Measurements from ENCODE around the gene CCDC80. TPM values are rescaled to one million over a fixed set of nuclear protein-coding genes. Genes with fewer than 3 reads are reported as not detected.
A peak's percentile ranks its signal among the peaks of the same experiment; 100 is the strongest.

The CCDC80 gene
- total RNA-seq, 5 donors from 2014 or later (not counting 1 experiment from before 2014, with no cell fraction given): 0.55 to 0.66 (median 0.56) TPM; not detected in 2

DNA sequence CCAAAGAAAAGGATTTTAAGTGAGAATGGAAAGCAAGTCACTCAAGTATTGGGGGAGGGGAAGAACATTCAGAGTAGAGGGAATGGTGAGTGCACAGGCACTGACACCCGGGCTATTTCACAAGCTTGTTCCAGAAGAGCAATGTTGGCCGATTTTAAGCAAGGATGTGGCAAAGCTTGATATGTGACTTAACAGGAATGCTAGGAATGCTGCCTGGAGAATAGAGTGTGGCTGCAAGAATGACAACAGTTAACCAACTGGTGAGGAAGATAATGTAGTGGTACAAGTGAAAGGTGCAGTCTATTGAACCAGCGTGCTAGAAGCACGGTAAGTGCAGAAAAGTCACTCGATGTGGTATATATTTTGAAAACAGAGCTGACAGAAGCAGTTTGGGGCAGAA, 6.2 kb upstream of the CCDC80 start:
- H3K27me3 Mint-ChIP-seq: peaks cover 0 to 3% of the 10 kb centered on the region in 2 donors
- no peak overlapping the region for H3K4me3 ChIP-seq (ENCODE audit: control insufficient read depth in 1 of 2, extremely low read depth in 1 of 2, low read length in 1 of 2)
- no peak overlapping the region for H3K4me3 Mint-ChIP-seq
- no peak for ATAC-seq (replicated peaks in 1 of 4)
- DNase-seq: no peak
- WGBS (ENCODE audit: insufficient coverage): 100% methylated on average over 4 of the region's 5 CpGs
- no peaks in the 10 kb centered on the region for H3K36me3 Mint-ChIP-seq
- ChIA-PET CTCF (interaction anchor here (0.5 to 1.4 kb wide), 2 partner anchors 641 to 642 kb away, joined by 3 to 5 read pairs; no protein-coding TSS in a partner anchor), POLR2A (no interaction called here)
- peaks cover 2 to 16% of the 10 kb centered on the region in 2 experiments for H3K4me1 ChIP-seq (ENCODE audit: control insufficient read depth in 1 of 2, extremely low read depth in 1 of 2, insufficient read depth in 2 of 2, low read length in 2 of 2)
- peaks cover 13 to 27% (median 14%) of the 10 kb centered on the region in 3 donors for H3K4me1 Mint-ChIP-seq
- no peak overlapping the region for H3K27ac ChIP-seq (ENCODE audit: low read length)
- no peak overlapping the region for H3K27ac Mint-ChIP-seq
- H3K27me3 ChIP-seq (replicated peaks in 1 of 2; ENCODE audit: control insufficient read depth in 2 of 2, extremely low read depth in 1 of 2, insufficient read depth in 2 of 2, low read length in 1 of 2): no peaks in the 10 kb centered on the region
- no peaks in the 10 kb centered on the region for H3K36me3 ChIP-seq (ENCODE audit: control insufficient read depth in 2 of 2, extremely low read depth in 1 of 2, insufficient read depth in 1 of 2, low read length in 1 of 2)
- no peaks in the 10 kb centered on the region for H3K9me3 ChIP-seq
- no peaks in the 10 kb centered on the region for H3K9me3 Mint-ChIP-seq

DNA sequence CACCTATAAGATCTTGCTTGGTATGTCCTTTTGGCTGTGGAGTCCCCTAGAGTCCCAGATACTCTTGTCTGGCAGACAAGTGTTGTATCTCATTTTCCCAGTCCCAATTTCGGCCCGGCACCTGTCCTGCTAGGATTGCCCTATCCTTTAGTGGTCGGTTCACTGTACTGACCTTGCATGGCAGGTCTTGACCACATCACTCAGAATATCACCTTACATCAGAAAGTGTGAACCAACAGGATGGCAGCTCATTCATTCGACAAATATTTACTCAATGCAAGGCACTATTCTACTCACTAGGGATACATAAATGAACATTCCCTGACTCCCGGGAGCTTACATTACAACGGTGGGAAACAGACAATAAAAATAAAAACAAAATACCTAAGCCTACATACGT, 5.7 kb upstream of the CCDC80 start:
- Mint-ChIP-seq H3K36me3 (no peaks in the 10 kb centered on the region), H3K4me1 (peaks cover 13 to 27% (median 14%) of the 10 kb centered on the region in 3 donors), H3K4me3 (no peak overlapping the region), H3K27me3 (peaks cover 0 to 5% of the 10 kb centered on the region in 2 donors), H3K27ac (no peak overlapping the region), H3K9me3 (no peaks in the 10 kb centered on the region)
- Histone ChIP-seq H3K9me3 (no peaks in the 10 kb centered on the region), H3K27me3 (replicated peaks in 1 of 2; ENCODE audit: control insufficient read depth in 2 of 2, extremely low read depth in 1 of 2, insufficient read depth in 2 of 2, low read length in 1 of 2) (peaks cover 0 to 5% of the 10 kb centered on the region in 2 experiments), H3K4me1 (ENCODE audit: control insufficient read depth in 1 of 2, extremely low read depth in 1 of 2, insufficient read depth in 2 of 2, low read length in 2 of 2) (peaks cover 2 to 16% of the 10 kb centered on the region in 2 experiments), H3K27ac (ENCODE audit: low read length) (no peak overlapping the region), H3K36me3 (ENCODE audit: control insufficient read depth in 2 of 2, extremely low read depth in 1 of 2, insufficient read depth in 1 of 2, low read length in 1 of 2) (no peaks in the 10 kb centered on the region), H3K4me3 (ENCODE audit: control insufficient read depth in 1 of 2, extremely low read depth in 1 of 2, low read length in 1 of 2) (no peak overlapping the region)
- ChIA-PET POLR2A (no interaction called here), CTCF (interaction anchor here in 1 of 2 donors (0.6 kb wide), 1 partner anchor 113 kb away, joined by 3 read pairs; no protein-coding TSS in a partner anchor)
- no peak for DNase-seq
- ATAC-seq (replicated peaks in 1 of 4): no peak
- 91% methylated on average over 4 of the region's 7 CpGs for WGBS (ENCODE audit: insufficient coverage)

DNA sequence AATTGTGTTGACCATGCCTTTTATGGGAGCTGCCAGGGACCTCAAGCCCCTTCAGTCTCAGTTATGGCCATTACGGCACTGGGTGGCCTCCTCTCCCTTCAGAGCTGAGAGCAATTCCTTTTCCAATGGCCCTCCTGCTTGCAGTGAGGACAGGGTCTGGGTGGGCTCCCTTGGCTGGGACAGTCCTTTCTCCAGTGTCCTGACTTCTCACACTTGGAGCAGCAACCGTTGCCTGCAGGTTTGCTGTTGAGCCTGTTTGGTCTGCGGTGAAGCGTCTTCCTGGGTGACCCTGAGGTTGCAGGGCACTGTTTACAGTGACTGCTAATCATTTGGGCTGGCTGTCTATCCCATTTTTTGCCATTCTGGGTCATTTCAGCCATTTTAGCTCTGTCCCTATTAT, 3.5 kb upstream of the CCDC80 start:
- Histone ChIP-seq H3K4me1 (ENCODE audit: control insufficient read depth in 1 of 2, extremely low read depth in 1 of 2, insufficient read depth in 2 of 2, low read length in 2 of 2) (peaks cover 2 to 16% of the 10 kb centered on the region in 2 experiments), H3K27me3 (replicated peaks in 1 of 2; ENCODE audit: control insufficient read depth in 2 of 2, extremely low read depth in 1 of 2, insufficient read depth in 2 of 2, low read length in 1 of 2) (peaks cover 0 to 9% of the 10 kb centered on the region in 2 experiments), H3K4me3 (ENCODE audit: control insufficient read depth in 1 of 2, extremely low read depth in 1 of 2, low read length in 1 of 2) (no peak overlapping the region), H3K36me3 (ENCODE audit: control insufficient read depth in 2 of 2, extremely low read depth in 1 of 2, insufficient read depth in 1 of 2, low read length in 1 of 2) (no peaks in the 10 kb centered on the region), H3K27ac (ENCODE audit: low read length) (no peak overlapping the region), H3K9me3 (no peaks in the 10 kb centered on the region)
- POLR2A ChIA-PET: no interaction called here
- Mint-ChIP-seq H3K4me3 (no peak overlapping the region), H3K27me3 (peaks cover 0 to 5% of the 10 kb centered on the region in 2 donors), H3K4me1 (peaks cover 13 to 24% (median 14%) of the 10 kb centered on the region in 3 donors), H3K27ac (no peak overlapping the region), H3K36me3 (no peaks in the 10 kb centered on the region), H3K9me3 (no peaks in the 10 kb centered on the region)
- ATAC-seq (replicated peaks in 1 of 4): no peak
- CTCF ChIA-PET: interaction anchor here (0.5 to 2.2 kb wide), 9 partner anchors 9 to 644 kb away, joined by 3 to 9 read pairs (median 5); no protein-coding TSS in a partner anchor
- no peak for DNase-seq
- 92% methylated on average over 4 of the region's 4 CpGs for WGBS (ENCODE audit: insufficient coverage)

DNA sequence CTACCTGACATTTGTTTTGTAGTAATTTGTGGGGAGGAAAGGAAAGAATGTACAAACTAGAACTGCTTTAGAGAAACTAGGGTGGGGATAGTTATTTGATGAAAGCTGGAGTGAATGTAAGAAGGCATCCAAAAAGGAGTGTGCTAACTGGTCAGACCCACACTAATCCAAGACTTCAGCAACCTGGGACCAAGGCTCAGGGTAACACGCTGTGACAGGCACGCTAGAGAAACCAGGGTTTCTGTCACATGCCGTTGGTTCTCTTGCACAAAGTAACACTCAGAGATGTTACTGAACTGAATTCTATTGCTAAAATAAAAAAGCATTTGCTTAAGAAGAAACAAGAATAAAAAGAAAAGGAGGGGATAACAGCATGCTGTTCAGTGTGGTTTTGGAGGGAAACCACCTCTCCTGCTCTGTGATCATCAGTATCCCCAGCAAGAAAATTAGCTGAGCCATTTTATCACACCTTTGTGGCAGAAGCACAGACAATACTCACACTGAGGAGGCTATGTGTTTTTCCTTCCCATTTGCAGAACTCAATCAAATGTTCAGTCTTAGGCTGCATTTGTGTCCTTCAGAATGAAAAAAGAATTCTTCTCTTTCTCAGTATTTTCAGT, 2.8 kb upstream of the CCDC80 start:
- 31% methylated on average over 2 of the region's 3 CpGs for WGBS (ENCODE audit: insufficient coverage)

DNA sequence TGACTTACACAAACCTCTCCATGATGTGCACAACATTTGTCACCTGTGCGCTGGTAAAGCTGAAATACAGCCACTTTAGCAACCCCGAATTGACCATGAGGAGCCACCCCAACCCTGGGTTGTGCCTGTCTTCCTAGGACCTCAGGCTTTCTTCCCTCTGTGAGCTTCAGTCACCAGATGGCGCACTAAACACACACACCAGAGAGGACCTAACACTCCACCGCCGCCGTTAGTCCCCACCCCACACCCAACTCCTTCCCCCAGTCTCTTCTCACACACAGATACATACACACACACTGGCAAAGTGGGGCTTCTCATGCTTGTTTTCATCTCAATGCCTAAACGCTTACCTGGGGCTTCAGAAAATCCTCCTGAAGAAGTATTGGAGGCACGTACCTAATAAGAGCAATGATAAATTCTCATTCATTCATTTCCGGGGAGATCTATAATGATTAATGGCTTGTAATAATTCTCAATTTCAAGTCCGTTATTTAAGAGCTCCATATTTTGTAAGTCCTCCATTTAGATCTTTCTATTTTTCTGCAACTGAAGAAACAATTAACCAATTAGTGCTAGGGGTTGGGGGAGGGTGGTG, 2.1 kb upstream of the CCDC80 start:
- Mint-ChIP-seq H3K36me3 (no peaks in the 10 kb centered on the region), H3K27me3 (peaks cover 0 to 5% of the 10 kb centered on the region in 2 donors), H3K9me3 (no peaks in the 10 kb centered on the region), H3K4me3 (peak overlapping the region; percentile 44 to 72 (median 66)), H3K27ac (peak overlapping the region in 1 of 2 donors; percentile 44), H3K4me1 (peaks cover 13 to 19% (median 14%) of the 10 kb centered on the region in 3 donors)
- ATAC-seq (replicated peaks in 1 of 4): peak; percentile 92 to 100 (median 97)
- no peaks in the 10 kb centered on the region for H3K9me3 ChIP-seq
- ChIA-PET POLR2A (interaction anchor here in 1 of 2 donors (1.1 kb wide), 1 partner anchor 646 kb away, joined by 3 read pairs; no protein-coding TSS in a partner anchor), CTCF (interaction anchor here (0.5 to 3.1 kb wide), 41 partner anchors 9 to 934 kb away, joined by 3 to 49 read pairs (median 4); partner anchors contain the start of gene CD200R1 (in 2 of the 2))
- no peak overlapping the region for H3K27ac ChIP-seq (ENCODE audit: low read length)
- 2% methylated on average over 7 of the region's 10 CpGs for WGBS (ENCODE audit: insufficient coverage)
- peaks cover 0 to 16% of the 10 kb centered on the region in 2 experiments for H3K27me3 ChIP-seq (replicated peaks in 1 of 2; ENCODE audit: control insufficient read depth in 2 of 2, extremely low read depth in 1 of 2, insufficient read depth in 2 of 2, low read length in 1 of 2)
- no peaks in the 10 kb centered on the region for H3K36me3 ChIP-seq (ENCODE audit: control insufficient read depth in 2 of 2, extremely low read depth in 1 of 2, insufficient read depth in 1 of 2, low read length in 1 of 2)
- peak; percentile 57 to 89 (median 74) for DNase-seq
- peak overlapping the region in 1 of 2 donors; percentile 28 for H3K4me3 ChIP-seq (ENCODE audit: control insufficient read depth in 1 of 2, extremely low read depth in 1 of 2, low read length in 1 of 2)
- peaks cover 2 to 16% of the 10 kb centered on the region in 2 experiments for H3K4me1 ChIP-seq (ENCODE audit: control insufficient read depth in 1 of 2, extremely low read depth in 1 of 2, insufficient read depth in 2 of 2, low read length in 2 of 2)

More for the DNA sequence above, 2.8 kb upstream of the CCDC80 start:
- no peaks in the 10 kb centered on the region for H3K9me3 ChIP-seq
- Mint-ChIP-seq H3K9me3 (no peaks in the 10 kb centered on the region), H3K27ac (peak overlapping the region in 1 of 2 donors; percentile 29), H3K27me3 (peaks cover 0 to 5% of the 10 kb centered on the region in 2 donors), H3K36me3 (no peaks in the 10 kb centered on the region), H3K4me1 (peaks cover 13 to 19% (median 14%) of the 10 kb centered on the region in 3 donors), H3K4me3 (peak overlapping the region in 1 of 3 donors; percentile 44)
- ATAC-seq (replicated peaks in 1 of 4) (no peak), DNase-seq (peak in 1 of 35 experiments; percentile 36)
- no peaks in the 10 kb centered on the region for H3K36me3 ChIP-seq (ENCODE audit: control insufficient read depth in 2 of 2, extremely low read depth in 1 of 2, insufficient read depth in 1 of 2, low read length in 1 of 2)
- peaks cover 0 to 16% of the 10 kb centered on the region in 2 experiments for H3K27me3 ChIP-seq (replicated peaks in 1 of 2; ENCODE audit: control insufficient read depth in 2 of 2, extremely low read depth in 1 of 2, insufficient read depth in 2 of 2, low read length in 1 of 2)
- POLR2A ChIA-PET: no interaction called here
- no peak overlapping the region for H3K27ac ChIP-seq (ENCODE audit: low read length)
- CTCF ChIA-PET: interaction anchor here (0.6 to 3.1 kb wide), 26 partner anchors 9 to 934 kb away, joined by 3 to 49 read pairs (median 4); partner anchors contain the start of gene CD200R1 (in 2 of the 2)
- H3K4me1 ChIP-seq (ENCODE audit: control insufficient read depth in 1 of 2, extremely low read depth in 1 of 2, insufficient read depth in 2 of 2, low read length in 2 of 2): peaks cover 2 to 16% of the 10 kb centered on the region in 2 experiments
- no peak overlapping the region for H3K4me3 ChIP-seq (ENCODE audit: control insufficient read depth in 1 of 2, extremely low read depth in 1 of 2, low read length in 1 of 2)

DNA sequence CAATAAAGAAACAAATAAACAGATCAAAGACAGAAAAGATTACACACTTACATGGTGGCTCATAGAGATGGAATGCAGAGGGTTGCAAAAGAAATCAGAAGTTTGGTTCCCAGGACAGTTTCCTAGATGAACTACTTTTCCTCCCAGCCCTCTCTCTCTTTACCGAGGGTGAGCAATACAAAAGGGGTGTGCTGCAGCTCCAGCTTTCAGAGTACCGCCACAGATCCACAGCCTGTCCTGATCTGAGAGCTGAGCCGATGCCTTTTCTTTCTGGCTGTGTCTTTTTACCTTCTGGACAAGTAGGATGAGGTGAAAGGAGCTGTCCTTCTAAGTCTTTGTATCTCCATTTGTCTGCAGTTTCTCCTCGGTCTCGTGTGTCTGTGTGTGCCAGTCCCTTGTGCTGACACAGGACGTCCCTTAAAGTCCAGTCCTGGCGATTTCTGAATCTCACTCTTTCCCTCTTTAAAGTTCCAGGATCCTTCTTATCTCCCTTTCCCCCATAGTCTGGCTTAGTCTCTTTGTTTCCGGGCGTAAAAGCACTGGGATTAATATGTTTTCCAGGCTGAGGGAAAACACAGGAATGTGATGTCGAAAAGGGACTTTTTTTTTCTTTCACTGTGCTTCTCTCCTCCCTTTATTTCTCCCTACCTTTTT, 540 bp downstream of the CCDC80 start:
- CTCF ChIA-PET: interaction anchor here in 1 of 2 donors (1.2 kb wide), 1 partner anchor 11 kb away, joined by 4 read pairs; no protein-coding TSS in a partner anchor
- no peaks in the 10 kb centered on the region for H3K9me3 ChIP-seq
- no peak for ATAC-seq (replicated peaks in 1 of 4)
- no peak overlapping the region for H3K27ac Mint-ChIP-seq
- peaks cover 13 to 21% (median 14%) of the 10 kb centered on the region in 3 donors for H3K4me1 Mint-ChIP-seq
- H3K27me3 Mint-ChIP-seq: peaks cover 0 to 5% of the 10 kb centered on the region in 2 donors
- H3K4me3 ChIP-seq (ENCODE audit: control insufficient read depth in 1 of 2, extremely low read depth in 1 of 2, low read length in 1 of 2): no peak overlapping the region
- peaks cover 0 to 16% of the 10 kb centered on the region in 2 experiments for H3K27me3 ChIP-seq (replicated peaks in 1 of 2; ENCODE audit: control insufficient read depth in 2 of 2, extremely low read depth in 1 of 2, insufficient read depth in 2 of 2, low read length in 1 of 2)
- no peaks in the 10 kb centered on the region for H3K36me3 ChIP-seq (ENCODE audit: control insufficient read depth in 2 of 2, extremely low read depth in 1 of 2, insufficient read depth in 1 of 2, low read length in 1 of 2)
- no peaks in the 10 kb centered on the region for H3K9me3 Mint-ChIP-seq
- 57% methylated on average over 4 of the region's 10 CpGs for WGBS (ENCODE audit: insufficient coverage)
- H3K36me3 Mint-ChIP-seq: no peaks in the 10 kb centered on the region
- DNase-seq: no peak
- POLR2A ChIA-PET: no interaction called here
- H3K4me1 ChIP-seq (ENCODE audit: control insufficient read depth in 1 of 2, extremely low read depth in 1 of 2, insufficient read depth in 2 of 2, low read length in 2 of 2): peaks cover 2 to 16% of the 10 kb centered on the region in 2 experiments
- no peak overlapping the region for H3K4me3 Mint-ChIP-seq
- no peak overlapping the region for H3K27ac ChIP-seq (ENCODE audit: low read length)

Measured in T-cell (primary cell).